Measurements from ENCODE around the gene HIPK2. TPM values are rescaled to one million over a fixed set of nuclear protein-coding genes. Genes with fewer than 3 reads are reported as not detected.

The HIPK2 gene
- total RNA-seq, 2 donors from 2014 or later, result 22.1 to 26.4 TPM

DNA sequence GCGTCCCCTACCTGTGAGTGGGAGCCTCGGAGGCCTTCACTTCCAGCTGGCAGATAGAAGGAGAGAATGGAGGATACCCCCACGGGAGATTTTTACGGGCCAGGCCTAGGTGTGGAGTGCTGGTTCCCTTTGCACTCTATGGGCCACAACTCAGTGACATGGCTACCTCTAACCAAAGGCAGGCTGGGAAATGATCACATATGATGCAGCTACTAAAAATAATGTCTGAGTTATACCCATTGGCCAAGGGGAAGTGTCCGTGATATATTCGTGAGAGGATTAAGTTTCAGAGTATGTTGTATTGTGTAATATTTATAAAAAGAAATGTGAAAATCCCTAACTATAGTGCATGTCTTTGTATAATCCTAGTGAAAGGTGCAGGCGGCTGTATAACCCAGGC, 13.5 kb upstream of the HIPK2 start:
- intact Hi-C loops (cut with DNase I), result no loop called here
- no peak for ATAC-seq
- Histone ChIP-seq H3K9me3 (no peaks in the 10 kb centered on the region), H3K4me1 (no peaks in the 10 kb centered on the region), H3K27ac (no peak overlapping the region), H3K4me3 (no peak overlapping the region), H3K27me3 (no peaks in the 10 kb centered on the region), H3K36me3 (replicated peaks in 1 of 2; ENCODE audit: insufficient read depth in 1 of 2, low read depth in 2 of 2) (no peaks in the 10 kb centered on the region)
- no peak for DNase-seq
- 82 to 88% methylated on average over 7 of the region's 7 CpGs for WGBS, 2 donors
- TF ChIP-seq, protein P1, sequence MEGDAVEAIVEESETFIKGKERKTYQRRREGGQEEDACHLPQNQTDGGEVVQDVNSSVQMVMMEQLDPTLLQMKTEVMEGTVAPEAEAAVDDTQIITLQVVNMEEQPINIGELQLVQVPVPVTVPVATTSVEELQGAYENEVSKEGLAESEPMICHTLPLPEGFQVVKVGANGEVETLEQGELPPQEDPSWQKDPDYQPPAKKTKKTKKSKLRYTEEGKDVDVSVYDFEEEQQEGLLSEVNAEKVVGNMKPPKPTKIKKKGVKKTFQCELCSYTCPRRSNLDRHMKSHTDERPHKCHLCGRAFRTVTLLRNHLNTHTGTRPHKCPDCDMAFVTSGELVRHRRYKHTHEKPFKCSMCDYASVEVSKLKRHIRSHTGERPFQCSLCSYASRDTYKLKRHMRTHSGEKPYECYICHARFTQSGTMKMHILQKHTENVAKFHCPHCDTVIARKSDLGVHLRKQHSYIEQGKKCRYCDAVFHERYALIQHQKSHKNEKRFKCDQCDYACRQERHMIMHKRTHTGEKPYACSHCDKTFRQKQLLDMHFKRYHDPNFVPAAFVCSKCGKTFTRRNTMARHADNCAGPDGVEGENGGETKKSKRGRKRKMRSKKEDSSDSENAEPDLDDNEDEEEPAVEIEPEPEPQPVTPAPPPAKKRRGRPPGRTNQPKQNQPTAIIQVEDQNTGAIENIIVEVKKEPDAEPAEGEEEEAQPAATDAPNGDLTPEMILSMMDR (IDR thresholded peaks at IDR 0.05), result no peak
- no peak for TF ChIP-seq POLR2A (IDR thresholded peaks at IDR 0.05)

DNA sequence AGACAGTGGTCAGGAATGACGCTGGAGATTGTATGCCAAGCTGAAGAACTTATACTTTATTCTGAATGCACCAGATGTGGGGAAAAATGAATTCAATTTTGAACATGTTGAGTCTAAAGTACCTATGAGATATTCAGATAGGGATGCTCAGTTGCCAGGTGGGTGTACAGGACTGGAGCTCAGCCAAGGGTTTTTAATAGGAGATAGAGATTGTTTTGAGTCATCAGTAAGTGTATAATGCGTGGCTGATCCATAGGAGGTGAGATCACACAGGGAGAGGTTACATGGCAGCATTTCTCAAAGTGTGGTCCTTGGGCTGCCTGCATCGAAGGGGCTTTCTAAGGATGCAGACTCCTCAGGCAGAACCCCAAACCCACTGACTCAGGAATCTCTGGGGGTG, 6.8 kb upstream of the HIPK2 start:
- Histone ChIP-seq H3K4me3 (no peak overlapping the region), H3K36me3 (replicated peaks in 1 of 2; ENCODE audit: insufficient read depth in 1 of 2, low read depth in 2 of 2) (no peaks in the 10 kb centered on the region), H3K27me3 (no peaks in the 10 kb centered on the region), H3K27ac (no peak overlapping the region), H3K4me1 (no peaks in the 10 kb centered on the region), H3K9me3 (no peaks in the 10 kb centered on the region)
- WGBS, 2 donors, result 77 to 81% methylated on average over 3 of the region's 3 CpGs
- DNase-seq (no peak), ATAC-seq (no peak)
- TF ChIP-seq, protein P1 (IDR thresholded peaks at IDR 0.05), result no peak
- no peak for TF ChIP-seq POLR2A (IDR thresholded peaks at IDR 0.05)
- intact Hi-C loops (cut with DNase I), result no loop called here

DNA sequence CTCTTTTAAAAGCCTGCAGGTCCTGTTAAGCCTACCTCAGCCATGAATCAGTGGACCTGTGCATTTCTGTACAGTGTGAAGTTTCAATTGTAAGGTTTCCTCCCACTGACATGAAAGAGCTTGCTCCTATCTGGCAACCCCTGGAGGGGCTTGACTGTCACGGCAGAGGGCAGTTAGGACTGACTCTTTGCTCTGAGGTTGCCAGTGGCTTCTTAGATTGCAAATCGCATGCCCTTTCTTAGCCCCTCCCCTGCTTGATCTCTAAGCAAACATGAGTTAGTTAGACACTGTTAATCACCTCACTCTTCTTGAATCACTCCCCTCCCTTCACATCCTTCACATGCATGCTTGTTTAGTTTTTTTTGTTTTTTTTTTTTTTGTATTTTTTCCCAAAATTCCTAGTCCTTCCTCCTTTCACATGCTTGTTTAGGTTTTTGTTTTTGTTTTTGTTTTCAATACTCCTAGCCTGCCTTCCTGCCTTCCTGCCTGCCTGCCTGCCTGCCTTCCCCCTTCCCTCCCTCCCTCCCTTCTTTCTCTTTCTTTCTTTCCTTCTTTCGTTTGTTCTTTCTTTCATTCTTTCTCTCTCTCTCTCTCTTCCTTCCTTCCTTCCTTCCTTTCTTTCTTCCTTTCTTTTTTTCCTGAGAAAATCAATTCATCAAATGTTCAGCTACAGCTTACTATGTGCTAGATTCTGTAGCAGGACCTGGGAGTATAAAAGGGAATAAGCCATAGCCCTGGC, 6.0 kb upstream of the HIPK2 start:
- no peaks in the 10 kb centered on the region for H3K9me3 ChIP-seq
- DNase-seq (no peak), ATAC-seq (no peak)
- no peak for TF ChIP-seq POLR2A (IDR thresholded peaks at IDR 0.05)
- TF ChIP-seq, protein P1 (IDR thresholded peaks at IDR 0.05), result no peak
- H3K27ac ChIP-seq, result no peak overlapping the region
- H3K4me3 ChIP-seq, result no peak overlapping the region
- intact Hi-C loops (cut with DNase I), result no loop called here
- H3K36me3 ChIP-seq (replicated peaks in 1 of 2; ENCODE audit: insufficient read depth in 1 of 2, low read depth in 2 of 2), result no peaks in the 10 kb centered on the region
- H3K27me3 ChIP-seq, result no peaks in the 10 kb centered on the region
- H3K4me1 ChIP-seq, result peaks cover under 1% of the 10 kb centered on the region
- WGBS, 2 donors, result 32 to 34% methylated on average over 3 of the region's 3 CpGs

DNA sequence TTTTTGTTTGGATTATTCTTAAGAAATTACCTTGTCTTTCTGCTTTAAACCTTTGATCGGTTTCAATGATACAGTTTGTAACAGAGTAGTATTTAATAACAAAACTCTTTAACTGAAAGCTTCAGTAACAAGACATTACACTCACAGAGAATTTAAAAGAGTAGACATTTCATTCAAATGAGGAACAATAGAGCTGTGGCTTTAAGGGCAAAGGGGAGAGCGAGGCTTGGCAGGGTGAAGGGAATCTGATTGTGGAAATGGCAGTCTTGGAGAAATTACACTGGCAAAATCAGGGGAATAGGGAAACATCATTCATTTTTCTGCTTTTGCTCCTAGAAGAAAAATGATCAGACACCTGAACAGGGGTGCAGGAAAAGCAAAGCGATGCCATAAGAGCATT, 5.1 kb upstream of the HIPK2 start:
- H3K4me1 ChIP-seq, result peaks cover 5% of the 10 kb centered on the region
- H3K27ac ChIP-seq, result no peak overlapping the region
- WGBS, 2 donors, result 79 to 88% methylated on average over 3 of the region's 3 CpGs
- DNase-seq (no peak), ATAC-seq (no peak)
- no peaks in the 10 kb centered on the region for H3K9me3 ChIP-seq
- no peaks in the 10 kb centered on the region for H3K27me3 ChIP-seq
- TF ChIP-seq, protein P1 (IDR thresholded peaks at IDR 0.05), result no peak
- no peak for TF ChIP-seq POLR2A (IDR thresholded peaks at IDR 0.05)
- H3K4me3 ChIP-seq, result no peak overlapping the region
- no peaks in the 10 kb centered on the region for H3K36me3 ChIP-seq (replicated peaks in 1 of 2; ENCODE audit: insufficient read depth in 1 of 2, low read depth in 2 of 2)
- intact Hi-C loops (cut with DNase I), result no loop called here

Data from body of pancreas (tissue), 4 donors.